GM12865 (cell line): ENCODE data around the gene MED27.

Experiments
- DNase-seq: peaks from one replicate; pipeline ENCODE4 v3.0.0; 2010; ENCODE audit warnings: low read depth
- H3K4me3 ChIP-seq: 2 replicates; pipeline ENCODE4 v1.5.1; 2011; ENCODE audit warnings: mild to moderate bottlenecking, low read depth, low read length, control low read depth
- TF ChIP-seq, protein P1 (sequence below): IDR thresholded peaks from 2 replicates; pipeline ENCODE4 v1.5.1; 2011; ENCODE audit warnings: low read length, control low read depth, low read depth, inconsistent platforms; ENCODE audit not compliant: insufficient read depth; ENCODE audit errors: missing control alignments

The MED27 gene

DNA sequence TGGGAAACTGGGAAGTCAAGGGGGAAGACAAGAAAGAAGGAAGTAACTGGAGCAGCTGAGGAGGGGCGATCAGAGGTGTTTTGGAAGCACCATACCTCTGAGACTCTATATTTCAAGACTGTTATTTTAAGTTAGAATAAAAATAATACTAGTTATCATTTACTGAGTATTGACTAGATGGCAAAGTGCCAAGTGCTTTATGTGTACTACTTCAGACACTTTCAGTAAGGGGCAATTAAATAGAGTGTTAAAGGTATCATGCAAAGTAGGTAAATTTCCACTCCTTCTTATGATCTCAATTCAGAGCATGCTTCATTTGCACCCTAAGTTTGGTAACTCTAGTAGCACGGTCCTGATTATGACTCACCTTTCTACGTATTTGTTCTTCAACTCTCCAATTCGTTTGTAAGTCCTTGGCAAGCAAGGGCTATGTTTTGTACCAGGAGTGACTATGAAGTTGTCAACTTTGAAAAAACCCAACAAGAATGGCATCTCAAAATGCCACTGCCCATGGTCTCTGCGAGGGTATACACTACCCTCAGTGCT, 187.4 kb downstream of the MED27 start:
- no peak for DNase-seq
- H3K4me3 ChIP-seq: no peak overlapping the region
- TF ChIP-seq, protein P1, sequence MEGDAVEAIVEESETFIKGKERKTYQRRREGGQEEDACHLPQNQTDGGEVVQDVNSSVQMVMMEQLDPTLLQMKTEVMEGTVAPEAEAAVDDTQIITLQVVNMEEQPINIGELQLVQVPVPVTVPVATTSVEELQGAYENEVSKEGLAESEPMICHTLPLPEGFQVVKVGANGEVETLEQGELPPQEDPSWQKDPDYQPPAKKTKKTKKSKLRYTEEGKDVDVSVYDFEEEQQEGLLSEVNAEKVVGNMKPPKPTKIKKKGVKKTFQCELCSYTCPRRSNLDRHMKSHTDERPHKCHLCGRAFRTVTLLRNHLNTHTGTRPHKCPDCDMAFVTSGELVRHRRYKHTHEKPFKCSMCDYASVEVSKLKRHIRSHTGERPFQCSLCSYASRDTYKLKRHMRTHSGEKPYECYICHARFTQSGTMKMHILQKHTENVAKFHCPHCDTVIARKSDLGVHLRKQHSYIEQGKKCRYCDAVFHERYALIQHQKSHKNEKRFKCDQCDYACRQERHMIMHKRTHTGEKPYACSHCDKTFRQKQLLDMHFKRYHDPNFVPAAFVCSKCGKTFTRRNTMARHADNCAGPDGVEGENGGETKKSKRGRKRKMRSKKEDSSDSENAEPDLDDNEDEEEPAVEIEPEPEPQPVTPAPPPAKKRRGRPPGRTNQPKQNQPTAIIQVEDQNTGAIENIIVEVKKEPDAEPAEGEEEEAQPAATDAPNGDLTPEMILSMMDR: no peak

DNA sequence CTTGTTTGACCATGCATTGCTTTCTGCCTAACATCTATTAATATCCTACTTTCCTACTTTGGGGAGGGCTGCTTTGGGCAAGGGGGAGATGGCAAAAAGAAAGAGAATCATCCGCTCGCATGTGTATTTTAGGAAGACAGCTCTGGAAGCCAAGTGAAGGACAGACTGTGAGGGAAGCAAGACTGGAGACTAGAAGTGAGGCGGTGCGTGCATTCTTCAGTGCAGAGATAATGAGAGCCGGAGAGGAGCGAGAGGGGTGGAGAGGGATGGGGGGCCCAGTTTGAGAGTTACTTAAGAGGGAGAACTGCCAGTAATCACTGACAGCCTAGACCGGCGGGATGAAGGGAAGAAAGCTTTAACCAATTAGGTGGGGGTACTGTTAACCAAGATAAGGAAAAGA, 188.1 kb downstream of the MED27 start:
- TF ChIP-seq, protein P1: no peak
- H3K4me3 ChIP-seq: no peak overlapping the region
- DNase-seq: no peak

DNA sequence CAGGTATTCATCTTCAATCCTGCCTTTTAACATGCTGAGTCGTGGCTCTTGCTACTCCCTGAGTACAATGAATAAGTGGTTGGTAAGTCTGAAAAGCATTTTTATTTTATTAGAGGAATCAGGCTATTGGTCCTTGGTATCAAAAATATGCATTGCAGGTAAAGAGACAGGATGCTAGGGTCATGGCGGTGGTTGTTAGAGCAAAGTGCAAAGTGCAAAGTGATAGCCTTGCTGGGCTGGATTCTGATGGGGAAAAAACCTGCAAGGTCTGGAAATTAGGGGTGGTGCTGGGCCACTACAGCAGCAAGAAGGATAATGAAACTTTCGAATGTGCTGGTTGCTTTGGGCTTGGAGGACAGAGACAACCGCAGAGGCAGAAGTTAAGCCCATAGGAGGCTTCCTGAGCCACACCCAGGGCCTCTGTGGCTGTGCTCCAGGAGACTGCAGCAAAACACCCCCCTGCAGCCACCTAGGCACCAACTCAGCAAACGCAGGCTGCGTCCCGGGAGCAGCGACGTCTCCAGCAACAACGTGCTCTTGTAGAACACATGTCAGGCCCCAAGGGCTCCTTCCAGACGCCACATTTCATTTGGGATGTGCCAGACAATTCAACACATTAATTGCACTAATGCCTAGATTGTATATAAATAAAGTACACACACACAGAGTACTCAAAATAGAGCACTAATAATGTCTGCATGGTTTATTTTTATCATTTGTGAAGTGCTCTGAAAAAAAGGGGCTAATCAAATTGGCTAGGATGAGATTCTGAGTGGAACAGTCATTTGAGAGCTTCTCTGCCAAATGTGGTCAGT, 190.0 kb downstream of the MED27 start:
- DNase-seq: no peak
- TF ChIP-seq, protein P1: no peak
- no peak overlapping the region for H3K4me3 ChIP-seq

DNA sequence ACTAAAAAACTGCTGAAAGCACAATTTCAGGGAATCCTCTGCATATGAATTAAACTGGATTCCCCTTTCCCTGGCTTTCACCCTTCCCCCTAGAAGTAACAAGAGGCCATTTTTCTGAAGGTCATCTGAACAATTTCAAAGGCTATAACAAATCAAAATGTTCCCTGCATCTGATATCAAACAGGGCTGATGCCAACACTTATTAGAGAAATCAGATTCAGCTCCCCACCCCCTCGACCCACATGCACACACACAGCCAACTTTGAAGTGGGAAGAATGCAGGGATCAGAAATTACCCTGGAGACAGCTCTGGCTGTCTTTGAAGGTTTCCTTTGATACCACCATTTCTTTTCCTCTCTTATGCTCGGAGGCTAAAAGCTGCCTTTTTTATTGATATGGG, 190.7 kb downstream of the MED27 start:
- no peak overlapping the region for H3K4me3 ChIP-seq
- no peak for DNase-seq
- TF ChIP-seq, protein P1: no peak

DNA sequence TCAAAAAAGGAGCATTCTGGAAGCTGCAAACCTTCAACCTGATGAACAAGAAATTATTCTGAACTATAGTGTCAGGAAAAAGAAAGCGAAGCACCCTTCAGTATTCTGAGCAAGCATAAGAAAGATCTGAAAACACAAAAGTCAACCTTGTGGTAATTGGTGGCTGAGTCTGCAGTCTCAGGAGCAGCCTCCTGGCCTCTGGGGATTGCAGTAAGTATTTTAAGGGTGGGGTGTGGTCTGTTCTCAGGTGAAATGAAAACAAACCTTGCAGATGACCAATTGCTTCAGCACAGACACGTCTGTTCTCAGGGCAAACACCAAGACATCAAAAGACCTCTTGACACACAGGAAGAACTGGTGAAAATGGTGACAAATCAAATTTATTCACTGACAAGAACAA, 192.0 kb downstream of the MED27 start:
- H3K4me3 ChIP-seq: no peak overlapping the region
- DNase-seq: peak; percentile 51
- TF ChIP-seq, protein P1: no peak

DNA sequence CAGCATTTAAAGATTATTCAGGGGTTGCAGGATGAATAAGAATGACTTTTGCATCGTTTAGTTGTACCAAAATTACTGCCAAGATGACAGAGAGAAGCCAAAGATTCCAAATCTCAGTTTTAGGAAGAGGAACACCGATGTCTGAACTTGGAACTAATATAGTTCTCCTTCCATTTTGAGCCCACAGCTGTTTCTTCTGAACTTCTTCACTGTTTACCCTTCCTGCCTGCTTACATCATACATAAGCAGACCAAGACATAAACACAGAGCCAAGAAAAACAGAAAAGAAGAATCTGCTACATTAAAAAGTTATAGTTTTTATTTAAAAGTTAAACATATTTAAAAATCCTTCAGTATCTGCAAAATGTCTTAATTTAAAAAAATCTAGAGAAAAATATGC, 192.8 kb downstream of the MED27 start:
- no peak overlapping the region for H3K4me3 ChIP-seq
- TF ChIP-seq, protein P1: no peak
- no peak for DNase-seq

DNA sequence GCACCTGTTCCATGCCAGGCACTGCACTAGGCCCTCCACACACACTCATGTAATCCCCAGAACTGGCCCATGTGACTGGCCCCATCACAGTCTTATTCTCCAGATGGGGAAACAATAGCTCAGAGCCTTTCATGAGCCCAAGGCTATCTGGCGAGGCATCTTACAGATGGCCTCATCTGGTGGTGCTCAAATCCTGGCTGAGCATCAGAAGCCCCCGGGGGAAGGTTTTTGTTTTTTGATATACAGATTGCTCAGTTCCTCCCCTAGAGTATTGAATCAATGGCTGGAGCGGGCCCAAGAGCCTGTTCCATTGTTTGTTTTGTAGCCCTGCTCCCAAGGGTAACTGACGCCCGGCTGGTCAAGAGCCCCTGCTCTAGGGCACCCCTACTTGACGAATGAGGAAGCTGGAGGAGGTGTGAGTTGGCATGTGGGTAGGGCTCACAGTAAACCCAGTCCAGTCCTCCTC, 194.5 kb downstream of the MED27 start:
- no peak overlapping the region for H3K4me3 ChIP-seq
- DNase-seq: no peak
- TF ChIP-seq, protein P1: no peak
